K562 (cell line): ENCODE data around the gene C1QTNF5. TPM values are rescaled to one million over a fixed set of nuclear protein-coding genes. Genes with fewer than 3 reads are reported as not detected.

Experiments
- ATAC-seq: fragments of 200-7000 bp; cut with Tn5 transposase; 3 replicates; pipeline ENCODE4 v1.9.1; 2020; ENCODE audit warnings: moderate library complexity
- BruUV-seq: library from RNA; stranded (reverse); fragments of 400-500 nt; replicated peaks from 2 replicates; lab custom pipeline; 2021; lab: Mats Ljungman, UMichigan
- CTCF ChIA-PET: fragments of 300-600 bp; formaldehyde crosslinking; extraction: SDS; loops from one replicate; lab custom pipeline; 2021; ENCODE audit warnings: low intra/inter-chr PET ratio; lab: Yijun Ruan, JAX
- POLR2A ChIA-PET: fragments of 300-600, 350-650 bp; sonication (Branson Sonifier 250); formaldehyde crosslinking; extraction: SDS; loops from one replicate; lab custom pipeline; 2021; ENCODE audit warnings: antibody characterized with exemption, inconsistent platforms; lab: Yijun Ruan, JAX
- DNase-seq, 4 experiments: peaks; one replicate each; pipeline versions ENCODE4 v3.0.0 to v3.0.0-alpha.2; 2011 to 2018; ENCODE audit warnings: low spot score in 3 of 4, mixed read lengths in 3 of 4; ENCODE audit errors: extremely low read depth in 1 of 4
- FAIRE-seq: peaks from 2 replicates; lab custom pipeline; 2011; peaks lifted over from hg19 to GRCh38; lab: Jason Lieb, UNC
- H2AFZ ChIP-seq: 2 replicates; pipeline ENCODE4 v1.6.0; 2011; ENCODE audit warnings: low read depth, low read length, control low read depth, inconsistent platforms
- H3K27ac ChIP-seq: fragments of 200-600 bp; 3 replicates; pipeline ENCODE4 v1.8.0; 2011; ENCODE audit warnings: low read depth, mild to moderate bottlenecking, control low read depth, inconsistent platforms, low read length, moderate library complexity, mixed read lengths; ENCODE audit errors: extremely low read depth
- H3K27me3 ChIP-seq, 2 experiments: fragments of 300-600 bp in 1 of 2; 2 replicates in 1 of 2; 3 replicates in 1 of 2; pipeline versions ENCODE4 v1.6.0 to v1.8.0; 2011; ENCODE audit warnings: inconsistent platforms in 2 of 2, low read length in 2 of 2, mild to moderate bottlenecking in 1 of 2, mixed read lengths in 1 of 2, moderate library complexity in 1 of 2; ENCODE audit not compliant: control insufficient read depth in 2 of 2, insufficient read depth in 2 of 2
- H3K36me3 ChIP-seq: fragments of 300-600 bp; 3 replicates; pipeline ENCODE4 v1.8.0; 2011; ENCODE audit warnings: mild to moderate bottlenecking, low read length, inconsistent platforms; ENCODE audit not compliant: control insufficient read depth, insufficient read depth
- H3K4me1 ChIP-seq, 2 experiments: fragments of 200-600 bp in 1 of 2; replicated peaks in 1 of 2; 2 replicates in 1 of 2; 3 replicates in 1 of 2; pipeline versions ENCODE4 v1.5.1 to v1.8.0; 2011; ENCODE audit warnings: inconsistent platforms in 2 of 2, low read length in 2 of 2, mild to moderate bottlenecking in 1 of 2, mixed read lengths in 1 of 2, moderate library complexity in 1 of 2; ENCODE audit not compliant: control insufficient read depth in 2 of 2, insufficient read depth in 2 of 2
- H3K4me2 ChIP-seq: 2 replicates; pipeline ENCODE4 v1.6.1; 2011; ENCODE audit warnings: low read length, control low read depth, inconsistent platforms, mixed read lengths; ENCODE audit not compliant: insufficient read depth
- H3K4me3 ChIP-seq: fragments of 200-600 bp; sonication (generic), shearing (Covaris generic); 2 replicates; pipeline ENCODE4 v1.5.1; 2016; ENCODE audit warnings: control low read depth, inconsistent platforms
- H3K79me2 ChIP-seq: fragments of 200-600 bp; 3 replicates; pipeline ENCODE4 v1.8.0; 2011; ENCODE audit warnings: low read length, inconsistent platforms; ENCODE audit not compliant: control insufficient read depth, insufficient read depth
- H3K9ac ChIP-seq, 2 experiments: 2 replicates each; pipeline versions ENCODE4 v1.6.0 to v1.6.1; 2011; ENCODE audit warnings: low read depth in 2 of 2, low read length in 2 of 2, control low read depth in 1 of 2, inconsistent platforms in 1 of 2, mild to moderate bottlenecking in 1 of 2, mixed read lengths in 1 of 2; ENCODE audit not compliant: insufficient read depth in 1 of 2
- H3K9me1 ChIP-seq: one replicate; pipeline ENCODE4 v1.6.0; 2011; ENCODE audit warnings: inconsistent platforms, mild to moderate bottlenecking, low read length, moderate library complexity; ENCODE audit not compliant: control insufficient read depth, insufficient read depth
- H3K9me3 ChIP-seq: replicated peaks from 2 replicates; pipeline ENCODE4 v1.5.1; 2011; ENCODE audit warnings: low read depth, low read length, inconsistent platforms; ENCODE audit not compliant: control insufficient read depth, insufficient read depth
- H4K20me1 ChIP-seq: replicated peaks from 2 replicates; pipeline ENCODE4 v1.6.1; 2011; ENCODE audit warnings: low read length, inconsistent platforms, mixed read lengths; ENCODE audit not compliant: control insufficient read depth, insufficient read depth
- ATF4 ChIP-seq: fragments of 450-650 bp; formaldehyde crosslinking; IDR thresholded peaks from 2 replicates; pipeline ENCODE4 v1.4.0; 2022; ENCODE audit warnings: mild to moderate bottlenecking, moderate library complexity
- BHLHE40 ChIP-seq: IDR thresholded peaks from 2 replicates; pipeline ENCODE4 v1.6.1; 2011; ENCODE audit warnings: low read length, improper control_type of control experiment
- CREM ChIP-seq: IDR thresholded peaks from 2 replicates; pipeline ENCODE4 v1.6.1; 2014; ENCODE audit warnings: antibody characterized with exemption, low read depth
- ELK3 ChIP-seq: fragments of 450-650 bp; formaldehyde crosslinking; IDR thresholded peaks from 2 replicates; pipeline ENCODE4 v1.4.0; 2020; ENCODE audit warnings: mild to moderate bottlenecking
- FOXM1 ChIP-seq, 2 experiments: fragments of 450-650 bp in 1 of 2; sonication (generic) in 1 of 2; formaldehyde crosslinking in 1 of 2; IDR thresholded peaks; 2 replicates each; pipeline versions ENCODE4 v1.6.1 to v1.9.0; 2017 to 2022; ENCODE audit warnings: low read depth in 2 of 2, mild to moderate bottlenecking in 2 of 2, missing genetic modification reagents in 1 of 2, moderate library complexity in 1 of 2
- JUND ChIP-seq, 2 experiments: IDR thresholded peaks; 2 replicates in 1 of 2; 3 replicates in 1 of 2; pipeline ENCODE4 v1.6.1; 2011; ENCODE audit warnings: borderline replicate concordance in 2 of 2, low read depth in 2 of 2, low read length in 2 of 2, improper control_type of control experiment in 1 of 2, missing biosample characterization in 1 of 2, missing genetic modification characterization in 1 of 2, missing genetic modification reagents in 1 of 2
- MLLT1 ChIP-seq, 2 experiments: fragments of 450-650 bp; IDR thresholded peaks; 2 replicates each; pipeline ENCODE4 v1.6.1; 2016
- MTA1 ChIP-seq: fragments of 450-650 bp; IDR thresholded peaks from 2 replicates; pipeline ENCODE4 v1.6.1; 2017; ENCODE audit warnings: borderline replicate concordance
- NFE2 ChIP-seq: IDR thresholded peaks from 2 replicates; pipeline ENCODE4 v1.6.1; 2014; ENCODE audit warnings: antibody characterized with exemption, low read depth
- RBFOX2 ChIP-seq: fragments of 200-400 bp; formaldehyde crosslinking; IDR thresholded peaks from 2 replicates; pipeline ENCODE4 v1.6.1; 2017; ENCODE audit warnings: low read depth, mild to moderate bottlenecking, low read length, moderate library complexity
- RCOR1 ChIP-seq, 2 experiments: IDR thresholded peaks; 2 replicates each; pipeline ENCODE4 v1.6.1; 2012; ENCODE audit warnings: low read depth in 2 of 2, low read length in 2 of 2, borderline replicate concordance in 1 of 2, improper control_type of control experiment in 1 of 2
- RHOXF2B ChIP-seq: fragments of 250-450 bp; sonication (Bioruptor Pico); conservative IDR thresholded peaks from 2 replicates; pipeline ENCODE4 v1.5.1; 2021
- SPI1 ChIP-seq: IDR thresholded peaks from 2 replicates; pipeline ENCODE4 v1.6.1; 2011; ENCODE audit warnings: low read depth, low read length, control low read depth, borderline replicate concordance
- TEAD4 ChIP-seq, 2 experiments: sonication (generic) in 1 of 2; formaldehyde crosslinking in 1 of 2; IDR thresholded peaks; 2 replicates each; pipeline versions ENCODE4 v1.6.1 to v1.8.0; 2012 to 2022; ENCODE audit warnings: borderline replicate concordance in 1 of 2, inconsistent platforms in 1 of 2, low read length in 1 of 2, mild to moderate bottlenecking in 1 of 2, missing genetic modification reagents in 1 of 2
- ZBED1 ChIP-seq: IDR thresholded peaks from 2 replicates; pipeline ENCODE4 v1.6.1; 2014
- ZEB2 ChIP-seq: fragments of 450-650 bp; IDR thresholded peaks from 2 replicates; pipeline ENCODE4 v1.6.1; 2016
- WGBS: fragments of 100-300 bp; shearing (Covaris generic); methylation state at CpG from one replicate; pipeline ENCODE4 v1.1.6; 2016; ENCODE audit warnings: low coverage, mixed read lengths; ENCODE audit not compliant: insufficient coverage; ENCODE audit errors: missing lambda C conversion rate; 5-methylcytosine and 5-hydroxymethylcytosine counted together
- in situ Hi-C: fragments of 300-500 bp; cut with MboI; formaldehyde crosslinking; loops from 4 replicates; pipeline ENCODE4 v1.15.0; 2018; ENCODE audit warnings: inconsistent platforms, mixed read lengths
- intact Hi-C: fragments of 100-400 bp; cut with micrococcal nuclease; formaldehyde crosslinking; loops from 2 replicates; pipeline ENCODE4 v1.14.2; 2022
- polyA plus RNA-seq, 8 experiments: library from polyadenylated mRNA; depleted of rRNA in 4 of 8; stranded (reverse) in 5 of 8; unstranded in 3 of 8; fragments of >200 nt; fragmentation: Nextera tagmentation in 2 of 8; fragmentation: Illumina TruSeq in 1 of 8; extraction: Ambion mirVana in 2 of 8; extraction: Trizol in 1 of 8; gene quantifications; 2 replicates each; pipeline versions ENCODE4 v1.2.1 to v1.2.3, GENCODE V29; 2011 to 2014; ENCODE audit warnings: inconsistent platforms in 1 of 8, missing spikeins in 1 of 8
- total RNA-seq, 7 experiments: library from RNA; depleted of rRNA in 6 of 7; stranded (reverse); fragments of >200 nt in 6 of 7; fragmentation: Illumina TruSeq in 2 of 7; extraction: Trizol in 2 of 7; gene quantifications; 2 replicates each; pipeline versions ENCODE4 v1.2.1 to v1.2.3, GENCODE V29; 2011 to 2021; ENCODE audit warnings: low replicate concordance in 1 of 7

C1QTNF5 gene
- total and polyA plus RNA-seq, 9 of the 15 experiments (the other 6 are each of a cell fraction or from before 2014, with no cell fraction given) = 0.07 to 0.76 (median 0.24) TPM; not detected in 1

GRCh38 chr11:119377112-119377901, 36.6 kb upstream of the C1QTNF5 start:
- CTCF ChIA-PET = no interaction called here
- no peak overlapping the region for H2AFZ ChIP-seq
- peaks cover 65 to 87% of the 10 kb centered on the region in 2 experiments for H3K4me1 ChIP-seq
- 39% methylated on average over 12 of the region's 12 CpGs for WGBS
- peaks cover 5% of the 10 kb centered on the region; the same call in 1 of the 2 replicates for H4K20me1 ChIP-seq
- POLR2A ChIA-PET = interaction anchor here (0.6 to 6.0 kb wide), 5 partner anchors 10 to 56 kb away, joined by 3 to 34 read pairs (median 5); no protein-coding TSS in a partner anchor
- intact Hi-C loops = loop anchor here (5.0 kb wide), 1 partner anchor 270 kb away; the partner anchor contains the start of gene C2CD2L
- H3K36me3 ChIP-seq = peaks cover 17% of the 10 kb centered on the region; the same call in 1 of the 3 replicates
- DNase-seq (peak in 3 of 4 experiments; percentile 4 to 44 (median 9)), FAIRE-seq (peak; percentile 81), ATAC-seq (no peak)
- H3K9me3 ChIP-seq = no peaks in the 10 kb centered on the region
- no peaks in the 10 kb centered on the region for H3K9me1 ChIP-seq
- peak overlapping the region; percentile 25; the same call in 2 of the 3 replicates for H3K27ac ChIP-seq
- BruUV-seq = no TSS peak
- H3K9ac ChIP-seq = peak overlapping the region; percentile 2 to 73; a peak in 2 of 4 replicates
- peak overlapping the region; percentile 71; the same call in 1 of the 2 replicates for H3K4me2 ChIP-seq
- H3K4me3 ChIP-seq = no peak overlapping the region
- in situ Hi-C loops = no loop called here
- no peaks in the 10 kb centered on the region for H3K27me3 ChIP-seq
- peaks cover 27% of the 10 kb centered on the region for H3K79me2 ChIP-seq
- no peak for TF ChIP-seq ELK3 (CRISPR knock-in tag)
- no peak for TF ChIP-seq JUND (IDR thresholded peaks at IDR 0.05; ENCODE audit: borderline replicate concordance, low read depth, low read length)
- TF ChIP-seq JUND (tag; IDR thresholded peaks at IDR 0.05; ENCODE audit: borderline replicate concordance, low read depth, low read length) = peak; percentile 27; the same call in 1 of the 3 replicates
- TF ChIP-seq CREM = 0 out of 2 replicates have a peak, but pooled peaks have one; percentile 9
- TF ChIP-seq MLLT1 (IDR thresholded peaks at IDR 0.05) = no peak
- no peak for TF ChIP-seq RHOXF2B (CRISPR knock-in tag)
- peak; percentile 33; the same call in 1 of the 2 replicates for TF ChIP-seq NFE2
- TF ChIP-seq BHLHE40 = peak; percentile 31; the same call in 1 of the 2 replicates
- TF ChIP-seq RCOR1 (IDR thresholded peaks at IDR 0.05; ENCODE audit: borderline replicate concordance in 1 of 2, low read depth in 2 of 2, low read length in 2 of 2) = peak in 1 of 2 experiments; percentile 43; a peak in 1 of 4 replicates
- TF ChIP-seq RBFOX2 = peak; percentile 36; the same call in 1 of the 2 replicates
- TF ChIP-seq SPI1 = peak; percentile 45; the same call in 1 of the 2 replicates
- no peak for TF ChIP-seq FOXM1 (IDR thresholded peaks at IDR 0.05; ENCODE audit: low read depth)
- TF ChIP-seq FOXM1 (CRISPR knock-in tag; IDR thresholded peaks at IDR 0.05; ENCODE audit: low read depth) = no peak
- peak; percentile 47; the same call in 1 of the 2 replicates for TF ChIP-seq ZEB2
- TF ChIP-seq MTA1 = peak; percentile 25; the same call in 1 of the 2 replicates
- TF ChIP-seq TEAD4 (IDR thresholded peaks at IDR 0.05; ENCODE audit: low read length) = peak; percentile 25; the same call in 1 of the 2 replicates
- TF ChIP-seq TEAD4 (CRISPR knock-in tag; IDR thresholded peaks at IDR 0.05; ENCODE audit: borderline replicate concordance) = no peak
- no peak for TF ChIP-seq ZBED1
- no peak for TF ChIP-seq ATF4
